WTC11 (cell line): Measurements from ENCODE around the gene RXRB. TPM values are rescaled to one million over a fixed set of nuclear protein-coding genes. Genes with fewer than 3 reads are reported as not detected.
A peak's percentile ranks its signal among the peaks of the same experiment; 100 is the strongest.

Experiments
- ATAC-seq: fragments of 200-7000 bp; cut with Tn5 transposase; 2 replicates; pipeline ENCODE4 v1.10.0; 2021; ENCODE audit warnings: mild to moderate bottlenecking, moderate library complexity
- CTCF ChIA-PET: fragments of 300-600 bp; sonication (Branson Sonifier 250); formaldehyde crosslinking; loops from one replicate; lab custom pipeline; 2021; ENCODE audit warnings: antibody characterized with exemption; lab: Charles Lee
- POLR2A ChIA-PET: fragments of 350-600 bp; sonication (Branson Sonifier 250); formaldehyde crosslinking; loops from one replicate; lab custom pipeline; 2021; ENCODE audit warnings: antibody characterized with exemption; lab: Charles Lee
- DNase-seq: peaks from one replicate; pipeline ENCODE4 v3.0.0; 2021; ENCODE audit warnings: low spot score
- H3K27ac Mint-ChIP-seq: 2 replicates; pipeline ENCODE4 v1.8.0; 2021; ENCODE audit warnings: mixed read lengths
- H3K27me3 Mint-ChIP-seq: 2 replicates; pipeline ENCODE4 v1.8.0; 2021; ENCODE audit warnings: low read depth, mild to moderate bottlenecking, moderate library complexity, mixed read lengths
- H3K36me3 Mint-ChIP-seq: 2 replicates; pipeline ENCODE4 v1.8.0; 2021; ENCODE audit warnings: mixed read lengths
- H3K4me1 Mint-ChIP-seq: 2 replicates; pipeline ENCODE4 v1.8.0; 2022; ENCODE audit warnings: mixed read lengths
- H3K4me3 Mint-ChIP-seq: 2 replicates; pipeline ENCODE4 v1.8.0; 2021; ENCODE audit warnings: mild to moderate bottlenecking, moderate library complexity, mixed read lengths
- H3K9me3 Mint-ChIP-seq: 2 replicates; pipeline ENCODE4 v1.8.0; 2021; ENCODE audit warnings: mixed read lengths
- CREB1 ChIP-seq: sonication (generic); formaldehyde crosslinking; IDR thresholded peaks from 2 replicates; pipeline ENCODE4 v1.8.0; 2023; ENCODE audit warnings: mild to moderate bottlenecking, missing genetic modification reagents
- CTCF ChIP-seq: fragments of 200-600 bp; IDR thresholded peaks from 2 replicates; pipeline ENCODE4 v1.8.0; 2022; ENCODE audit warnings: antibody characterized with exemption
- ESRRA ChIP-seq: sonication (generic); formaldehyde crosslinking; IDR thresholded peaks from 2 replicates; pipeline ENCODE4 v1.8.1; 2022; ENCODE audit warnings: mild to moderate bottlenecking, missing genetic modification reagents, borderline replicate concordance
- ETV6 ChIP-seq: sonication (generic); formaldehyde crosslinking; IDR thresholded peaks from 2 replicates; pipeline ENCODE4 v1.8.1; 2022; ENCODE audit warnings: mild to moderate bottlenecking, missing genetic modification reagents
- FOXK1 ChIP-seq: sonication (generic); formaldehyde crosslinking; IDR thresholded peaks from 2 replicates; pipeline ENCODE4 v1.8.0; 2022; ENCODE audit warnings: mild to moderate bottlenecking, moderate library complexity, missing genetic modification reagents
- FOXP1 ChIP-seq: sonication (generic); formaldehyde crosslinking; IDR thresholded peaks from 2 replicates; pipeline ENCODE4 v1.8.0; 2022; ENCODE audit warnings: missing genetic modification reagents, mild to moderate bottlenecking, moderate library complexity, borderline replicate concordance
- GRHL2 ChIP-seq: fragments of 250-450 bp; sonication (Bioruptor Pico); IDR thresholded peaks from 2 replicates; pipeline ENCODE4 v1.8.0; 2022; ENCODE audit warnings: mild to moderate bottlenecking, moderate library complexity; ENCODE audit not compliant: insufficient replicate concordance, severe bottlenecking
- HMGXB4 ChIP-seq: sonication (generic); formaldehyde crosslinking; IDR thresholded peaks from 2 replicates; pipeline ENCODE4 v1.8.1; 2023; ENCODE audit warnings: mild to moderate bottlenecking, moderate library complexity, missing genetic modification reagents
- KAT7 ChIP-seq: sonication (generic); formaldehyde crosslinking; IDR thresholded peaks from 2 replicates; pipeline ENCODE4 v1.8.1; 2023; ENCODE audit warnings: missing genetic modification reagents, mild to moderate bottlenecking, borderline replicate concordance
- NFYB ChIP-seq: sonication (generic); formaldehyde crosslinking; conservative IDR thresholded peaks from 2 replicates; pipeline ENCODE4 v1.8.0; 2022; ENCODE audit warnings: low read depth, missing genetic modification reagents
- NR1H2 ChIP-seq: sonication (generic); formaldehyde crosslinking; IDR thresholded peaks from 2 replicates; pipeline ENCODE4 v1.9.0; 2021; ENCODE audit warnings: mild to moderate bottlenecking, moderate library complexity, missing genetic modification reagents
- NR2C2 ChIP-seq: sonication (generic); formaldehyde crosslinking; IDR thresholded peaks from 2 replicates; pipeline ENCODE4 v1.8.0; 2022; ENCODE audit warnings: mild to moderate bottlenecking, missing genetic modification reagents
- PREB ChIP-seq: sonication (generic); formaldehyde crosslinking; IDR thresholded peaks from 2 replicates; pipeline ENCODE4 v1.8.1; 2022; ENCODE audit warnings: mild to moderate bottlenecking, missing genetic modification reagents, moderate library complexity, borderline replicate concordance
- SP1 ChIP-seq: sonication (generic); formaldehyde crosslinking; conservative IDR thresholded peaks from 2 replicates; pipeline ENCODE4 v1.8.1; 2022; ENCODE audit warnings: missing genetic modification reagents
- TEAD4 ChIP-seq: sonication (generic); formaldehyde crosslinking; IDR thresholded peaks from 2 replicates; pipeline ENCODE4 v1.8.0; 2022; ENCODE audit warnings: mild to moderate bottlenecking, missing genetic modification reagents
- ZBTB21 ChIP-seq: sonication (generic); formaldehyde crosslinking; IDR thresholded peaks from 2 replicates; pipeline ENCODE4 v1.8.1; 2023; ENCODE audit warnings: mild to moderate bottlenecking, missing genetic modification reagents, borderline replicate concordance
- ZNF138 ChIP-seq: sonication (generic); formaldehyde crosslinking; conservative IDR thresholded peaks from 2 replicates; pipeline ENCODE4 v1.8.1; 2022; ENCODE audit warnings: mild to moderate bottlenecking, moderate library complexity, missing genetic modification reagents
- total RNA-seq: library from RNA; stranded (reverse); gene quantifications from 3 replicates; pipeline ENCODE4 v1.2.3, GENCODE V29; 2021
- TF ChIP-seq, protein P1 (sequence below): fragments of 250-450 bp; sonication (Bioruptor Pico); IDR thresholded peaks from 2 replicates; pipeline ENCODE4 v2.1.2; 2022; ENCODE audit warnings: mild to moderate bottlenecking, moderate library complexity
- TF ChIP-seq, protein P2 (sequence below): sonication (generic); formaldehyde crosslinking; IDR thresholded peaks from 2 replicates; pipeline ENCODE4 v1.8.1; 2022; ENCODE audit warnings: mild to moderate bottlenecking, moderate library complexity, missing genetic modification reagents
- TF ChIP-seq, protein P3 (sequence below): sonication (generic); formaldehyde crosslinking; IDR thresholded peaks from 2 replicates; pipeline ENCODE4 v1.8.0; 2022; ENCODE audit warnings: mild to moderate bottlenecking, missing genetic modification reagents
- TF ChIP-seq, protein P4 (sequence below): sonication (generic); formaldehyde crosslinking; IDR thresholded peaks from 2 replicates; pipeline ENCODE4 v1.8.0; 2023; ENCODE audit warnings: missing genetic modification reagents, mild to moderate bottlenecking, borderline replicate concordance

The RXRB gene
- total RNA-seq, 1 experiment from 2014 or later, result 24.5 TPM

- no peak for TF ChIP-seq NFYB
- TF ChIP-seq SP1 (CRISPR knock-in tag), result 0 out of 2 replicates have a peak, but pooled peaks have one; percentile 46
- 0 out of 2 replicates have a peak, but pooled peaks have one; percentile 22 for TF ChIP-seq FOXK1 (CRISPR knock-in tag)
- no peak for TF ChIP-seq ZNF138
- TF ChIP-seq, protein P1, sequence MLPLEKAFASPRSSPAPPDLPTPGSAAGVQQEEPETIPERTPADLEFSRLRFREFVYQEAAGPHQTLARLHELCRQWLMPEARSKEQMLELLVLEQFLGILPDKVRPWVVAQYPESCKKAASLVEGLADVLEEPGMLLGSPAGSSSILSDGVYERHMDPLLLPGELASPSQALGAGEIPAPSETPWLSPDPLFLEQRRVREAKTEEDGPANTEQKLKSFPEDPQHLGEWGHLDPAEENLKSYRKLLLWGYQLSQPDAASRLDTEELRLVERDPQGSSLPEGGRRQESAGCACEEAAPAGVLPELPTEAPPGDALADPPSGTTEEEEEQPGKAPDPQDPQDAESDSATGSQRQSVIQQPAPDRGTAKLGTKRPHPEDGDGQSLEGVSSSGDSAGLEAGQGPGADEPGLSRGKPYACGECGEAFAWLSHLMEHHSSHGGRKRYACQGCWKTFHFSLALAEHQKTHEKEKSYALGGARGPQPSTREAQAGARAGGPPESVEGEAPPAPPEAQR (CRISPR knock-in tag), result no peak
- no peak for TF ChIP-seq ZBTB21
- TF ChIP-seq NR1H2 (CRISPR knock-in tag), result no peak
- peak; percentile 36; the same call in 1 of the 2 replicates for TF ChIP-seq ETV6 (CRISPR knock-in tag)
- TF ChIP-seq, protein P2, sequence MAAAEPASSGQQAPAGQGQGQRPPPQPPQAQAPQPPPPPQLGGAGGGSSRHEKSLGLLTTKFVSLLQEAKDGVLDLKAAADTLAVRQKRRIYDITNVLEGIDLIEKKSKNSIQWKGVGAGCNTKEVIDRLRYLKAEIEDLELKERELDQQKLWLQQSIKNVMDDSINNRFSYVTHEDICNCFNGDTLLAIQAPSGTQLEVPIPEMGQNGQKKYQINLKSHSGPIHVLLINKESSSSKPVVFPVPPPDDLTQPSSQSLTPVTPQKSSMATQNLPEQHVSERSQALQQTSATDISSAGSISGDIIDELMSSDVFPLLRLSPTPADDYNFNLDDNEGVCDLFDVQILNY (CRISPR knock-in tag), result no peak
- peak; percentile 86 for TF ChIP-seq CTCF
- TF ChIP-seq, protein P3, sequence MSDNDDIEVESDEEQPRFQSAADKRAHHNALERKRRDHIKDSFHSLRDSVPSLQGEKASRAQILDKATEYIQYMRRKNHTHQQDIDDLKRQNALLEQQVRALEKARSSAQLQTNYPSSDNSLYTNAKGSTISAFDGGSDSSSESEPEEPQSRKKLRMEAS (CRISPR knock-in tag), result no peak; the same call in 1 of the 2 replicates
- TF ChIP-seq KAT7, result no peak
- TF ChIP-seq HMGXB4 (CRISPR knock-in tag), result peak; percentile 93
- no peak for TF ChIP-seq NR2C2
- TF ChIP-seq GRHL2 (CRISPR knock-in tag), result no peak
- TF ChIP-seq, all 79 proteins: peak for 5
- DNase-seq (peak; percentile 86), ATAC-seq (peak; percentile 83)
- ChIA-PET CTCF (interaction anchor here (0.6 to 7.1 kb wide), 46 partner anchors 8 to 368 kb away, joined by 3 to 55 read pairs (median 4); partner anchors contain the start of genes B3GALT4, HSD17B8, PSMB9 and TAP1), POLR2A (interaction anchor here (1.7 kb wide), 1 partner anchor 138 kb away, joined by 3 read pairs; no protein-coding TSS in a partner anchor)
- Mint-ChIP-seq H3K27me3 (peaks cover 25% of the 10 kb centered on the region), H3K9me3 (no peaks in the 10 kb centered on the region), H3K4me1 (peaks cover 22% of the 10 kb centered on the region), H3K27ac (no peak overlapping the region), H3K4me3 (peak overlapping the region; percentile 86), H3K36me3 (no peaks in the 10 kb centered on the region)
Observed at GRCh38 chr6:33161354-33162331, 38.8 kb downstream of the RXRB start.

DNA sequence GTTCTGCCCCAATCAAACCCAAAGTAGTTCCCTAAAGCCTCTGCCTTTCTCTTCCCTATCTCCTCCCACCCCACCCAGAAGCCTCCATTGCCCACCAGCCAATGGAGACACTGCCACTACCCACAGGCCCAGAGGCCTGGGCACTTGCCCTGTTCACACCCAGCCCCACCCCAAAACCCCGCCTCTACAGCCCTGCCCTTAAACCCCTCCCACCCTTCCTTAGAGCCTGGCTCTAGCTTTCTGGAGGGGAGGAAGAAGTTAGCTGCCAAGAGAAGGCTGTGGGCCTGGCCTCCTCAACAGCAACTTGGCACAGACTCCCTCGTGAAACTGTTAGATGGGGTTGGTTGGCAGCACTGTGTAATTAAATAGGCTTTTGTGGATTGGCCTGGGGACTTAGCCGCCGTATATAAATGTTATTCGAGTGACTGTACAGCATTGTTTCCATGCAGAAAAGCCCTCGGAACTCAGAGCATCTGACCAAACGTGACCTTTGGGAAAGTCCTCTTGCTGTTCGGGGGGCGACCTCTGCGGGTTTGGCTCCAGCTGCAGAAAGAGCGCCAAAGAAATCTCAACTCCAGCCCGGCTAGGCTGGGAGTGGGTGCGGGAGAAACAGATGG, 39.6 kb downstream of the RXRB start:
- POLR2A ChIA-PET, result no interaction called here
- Mint-ChIP-seq H3K4me3 (peak overlapping the region; percentile 86), H3K9me3 (no peaks in the 10 kb centered on the region), H3K27ac (no peak overlapping the region), H3K4me1 (peaks cover 22% of the 10 kb centered on the region), H3K27me3 (peaks cover 25% of the 10 kb centered on the region), H3K36me3 (no peaks in the 10 kb centered on the region)
- CTCF ChIA-PET, result interaction anchor here (0.6 to 7.1 kb wide), 31 partner anchors 7 to 293 kb away, joined by 3 to 55 read pairs (median 5); partner anchors contain the start of gene B3GALT4
- peak; percentile 40 for DNase-seq
- ATAC-seq, result peak; percentile 72
- TF ChIP-seq, protein P4, sequence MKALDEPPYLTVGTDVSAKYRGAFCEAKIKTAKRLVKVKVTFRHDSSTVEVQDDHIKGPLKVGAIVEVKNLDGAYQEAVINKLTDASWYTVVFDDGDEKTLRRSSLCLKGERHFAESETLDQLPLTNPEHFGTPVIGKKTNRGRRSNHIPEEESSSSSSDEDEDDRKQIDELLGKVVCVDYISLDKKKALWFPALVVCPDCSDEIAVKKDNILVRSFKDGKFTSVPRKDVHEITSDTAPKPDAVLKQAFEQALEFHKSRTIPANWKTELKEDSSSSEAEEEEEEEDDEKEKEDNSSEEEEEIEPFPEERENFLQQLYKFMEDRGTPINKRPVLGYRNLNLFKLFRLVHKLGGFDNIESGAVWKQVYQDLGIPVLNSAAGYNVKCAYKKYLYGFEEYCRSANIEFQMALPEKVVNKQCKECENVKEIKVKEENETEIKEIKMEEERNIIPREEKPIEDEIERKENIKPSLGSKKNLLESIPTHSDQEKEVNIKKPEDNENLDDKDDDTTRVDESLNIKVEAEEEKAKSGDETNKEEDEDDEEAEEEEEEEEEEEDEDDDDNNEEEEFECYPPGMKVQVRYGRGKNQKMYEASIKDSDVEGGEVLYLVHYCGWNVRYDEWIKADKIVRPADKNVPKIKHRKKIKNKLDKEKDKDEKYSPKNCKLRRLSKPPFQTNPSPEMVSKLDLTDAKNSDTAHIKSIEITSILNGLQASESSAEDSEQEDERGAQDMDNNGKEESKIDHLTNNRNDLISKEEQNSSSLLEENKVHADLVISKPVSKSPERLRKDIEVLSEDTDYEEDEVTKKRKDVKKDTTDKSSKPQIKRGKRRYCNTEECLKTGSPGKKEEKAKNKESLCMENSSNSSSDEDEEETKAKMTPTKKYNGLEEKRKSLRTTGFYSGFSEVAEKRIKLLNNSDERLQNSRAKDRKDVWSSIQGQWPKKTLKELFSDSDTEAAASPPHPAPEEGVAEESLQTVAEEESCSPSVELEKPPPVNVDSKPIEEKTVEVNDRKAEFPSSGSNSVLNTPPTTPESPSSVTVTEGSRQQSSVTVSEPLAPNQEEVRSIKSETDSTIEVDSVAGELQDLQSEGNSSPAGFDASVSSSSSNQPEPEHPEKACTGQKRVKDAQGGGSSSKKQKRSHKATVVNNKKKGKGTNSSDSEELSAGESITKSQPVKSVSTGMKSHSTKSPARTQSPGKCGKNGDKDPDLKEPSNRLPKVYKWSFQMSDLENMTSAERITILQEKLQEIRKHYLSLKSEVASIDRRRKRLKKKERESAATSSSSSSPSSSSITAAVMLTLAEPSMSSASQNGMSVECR, result no peak
- TF ChIP-seq PREB (CRISPR knock-in tag) (no peak), CREB1 (CRISPR knock-in tag) (no peak), FOXP1 (CRISPR knock-in tag) (no peak), ESRRA (CRISPR knock-in tag) (no peak), TEAD4 (CRISPR knock-in tag) (no peak)
